Measurements from ENCODE around the gene SSBP4.

GRCh38 chr19:18421371-18421959 lies 2.3 kb downstream of the SSBP4 start:
- TF ChIP-seq POLR2AphosphoS5 (IDR thresholded peaks at IDR 0.05; ENCODE audit: low read depth) (no peak), CREB1 (CRISPR knock-in tag; IDR thresholded peaks at IDR 0.05; ENCODE audit: low read depth) (no peak), CTCF (conservative IDR thresholded peaks at IDR 0.05; ENCODE audit: low read depth in 2 of 2) (no peak), EZH2phosphoT487 (IDR thresholded peaks at IDR 0.05; ENCODE audit: unreplicated experiment) (no peak), EZH2 (IDR thresholded peaks at IDR 0.05; ENCODE audit: low read depth, unreplicated experiment) (no peak), NANOG (IDR thresholded peaks at IDR 0.05; ENCODE audit: borderline replicate concordance) (no peak), STAT1 (IDR thresholded peaks at IDR 0.05; ENCODE audit: unreplicated experiment) (no peak)
